ENCODE data around the gene PCDH9.

The PCDH9 gene

DNA sequence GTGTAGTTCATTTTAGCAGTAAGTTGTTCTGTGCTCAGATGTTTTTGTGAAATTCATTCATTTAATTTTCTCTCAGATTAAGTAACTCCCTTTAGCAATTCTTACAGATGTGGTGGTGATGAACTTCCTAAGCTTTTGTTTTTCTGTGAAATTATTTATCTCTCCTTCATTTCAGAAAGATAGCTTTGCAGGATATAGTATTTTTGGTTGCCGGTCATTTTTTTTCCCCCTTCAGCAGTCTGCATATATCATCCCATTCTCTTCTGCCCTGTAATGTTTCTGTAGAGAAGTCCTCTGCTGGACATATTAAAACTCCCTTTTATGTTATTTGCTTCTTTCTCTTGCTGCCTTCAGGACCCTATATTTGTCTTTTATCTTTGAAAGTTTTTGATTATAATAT, 470.2 kb downstream of the PCDH9 start:
- H3K27ac ChIP-seq: no peak overlapping the region
- no peak overlapping the region for H3K4me3 ChIP-seq

GRCh38 chr13:66751691-66752090, 478.4 kb downstream of the PCDH9 start:
- no peak overlapping the region for H3K27ac ChIP-seq
- H3K4me3 ChIP-seq: no peak overlapping the region

DNA sequence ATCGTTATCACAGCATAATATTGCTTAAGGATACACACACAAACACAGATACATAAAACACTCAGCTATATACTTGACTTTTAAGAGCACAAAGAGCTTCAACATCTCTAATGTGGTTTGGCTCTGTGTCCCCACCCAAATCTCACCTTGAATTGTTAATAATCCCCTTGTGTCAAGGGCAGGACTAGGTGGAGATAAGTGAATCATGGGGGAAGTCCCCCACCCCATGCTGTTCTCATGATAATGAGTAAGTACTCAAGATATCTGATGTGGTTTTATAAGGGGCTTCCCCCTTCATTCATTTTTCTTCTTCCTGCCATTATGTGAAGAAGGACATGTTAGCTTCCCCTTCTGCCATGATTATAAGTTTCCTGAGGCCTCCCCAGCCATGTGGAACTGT, 481.4 kb downstream of the PCDH9 start:
- Histone ChIP-seq H3K4me3 (no peak overlapping the region), H3K27ac (no peak overlapping the region)

DNA sequence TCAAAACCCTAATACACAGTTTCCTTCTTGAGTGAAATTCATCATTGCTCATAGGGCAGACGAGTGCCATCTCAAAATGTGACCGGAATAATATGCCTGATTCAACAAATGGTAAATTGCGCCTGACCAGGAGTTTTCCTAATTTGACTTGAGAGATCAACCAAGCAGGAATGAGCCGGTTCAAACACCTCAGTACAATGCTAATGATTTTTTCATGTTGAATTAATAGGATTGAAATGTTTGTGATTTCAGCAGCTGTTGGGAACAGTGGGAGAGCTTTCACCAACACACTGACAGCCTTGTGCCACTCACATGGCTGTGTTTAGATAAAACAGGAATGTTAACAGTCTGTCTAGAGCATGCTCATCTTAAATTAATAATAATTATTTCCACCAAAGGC, 484.8 kb downstream of the PCDH9 start:
- no peak overlapping the region for H3K27ac ChIP-seq
- H3K4me3 ChIP-seq: no peak overlapping the region

GRCh38 chr13:66723576-66723975, 506.6 kb downstream of the PCDH9 start:
- Histone ChIP-seq H3K27ac (no peak overlapping the region), H3K4me3 (no peak overlapping the region)

DNA sequence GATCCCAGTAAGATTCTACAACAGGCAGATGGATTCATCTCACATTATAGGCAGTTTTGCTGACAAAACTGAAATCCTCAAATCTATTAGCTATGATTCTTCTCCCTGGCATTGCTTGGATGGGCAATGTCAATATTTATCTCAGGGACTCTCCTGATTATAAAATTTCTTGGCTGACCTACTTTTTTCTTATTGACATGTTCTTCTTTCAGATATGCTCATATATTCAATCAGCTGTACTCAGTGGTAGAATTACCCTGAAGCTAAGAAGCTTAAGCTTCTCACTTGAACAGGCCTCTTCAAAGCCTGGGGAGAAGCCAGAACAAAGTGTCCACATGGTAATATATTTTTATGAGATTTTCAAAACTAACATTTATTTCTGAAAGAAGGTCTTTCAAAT, 513.6 kb downstream of the PCDH9 start:
- no peak overlapping the region for H3K4me3 ChIP-seq

GRCh38 chr13:66714795-66715194, 515.3 kb downstream of the PCDH9 start:
- H3K4me3 ChIP-seq: no peak overlapping the region
- no peak overlapping the region for H3K27ac ChIP-seq

More for the DNA sequence above, 513.6 kb downstream of the PCDH9 start:
- H3K27ac ChIP-seq: no peak overlapping the region

GRCh38 chr13:66704110-66704509, 526.0 kb downstream of the PCDH9 start:
- Histone ChIP-seq H3K27ac (no peak overlapping the region), H3K4me3 (no peak overlapping the region)

DNA sequence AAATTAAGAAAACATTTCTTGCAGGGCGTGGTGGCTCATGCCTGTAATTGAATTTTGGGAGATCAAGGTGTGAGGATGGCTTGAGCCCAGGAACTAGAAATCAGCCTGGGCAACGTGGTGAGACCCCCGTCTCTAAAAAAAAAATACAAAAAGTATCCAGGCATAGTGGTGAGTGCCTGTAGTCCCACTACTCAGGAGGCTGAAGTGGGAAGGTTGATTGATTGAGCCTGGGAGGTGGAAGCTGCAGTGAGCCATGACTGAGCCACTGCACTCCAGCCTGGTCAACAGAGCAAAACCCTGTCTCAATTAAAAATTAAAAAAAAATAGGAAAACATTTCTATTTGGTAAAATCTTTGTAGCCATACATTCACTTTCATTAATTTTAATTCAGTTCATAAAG, 526.5 kb downstream of the PCDH9 start:
- Histone ChIP-seq H3K27ac (no peak overlapping the region), H3K4me3 (no peak overlapping the region)

GRCh38 chr13:66700117-66700601, 530.0 kb downstream of the PCDH9 start:
- no peak overlapping the region for H3K27ac ChIP-seq

GRCh38 chr13:66693656-66694055, 536.5 kb downstream of the PCDH9 start:
- Histone ChIP-seq H3K4me3 (no peak overlapping the region), H3K27ac (no peak overlapping the region)

More at GRCh38 chr13:66700117-66700601, 530.0 kb downstream of the PCDH9 start:
- H3K4me3 ChIP-seq: no peak overlapping the region

- no peak overlapping the region for H3K4me3 ChIP-seq
- no peak overlapping the region for H3K27ac ChIP-seq
These were observed 539.0 kb downstream of the PCDH9 start for GRCh38 chr13:66691149-66691548.

DNA sequence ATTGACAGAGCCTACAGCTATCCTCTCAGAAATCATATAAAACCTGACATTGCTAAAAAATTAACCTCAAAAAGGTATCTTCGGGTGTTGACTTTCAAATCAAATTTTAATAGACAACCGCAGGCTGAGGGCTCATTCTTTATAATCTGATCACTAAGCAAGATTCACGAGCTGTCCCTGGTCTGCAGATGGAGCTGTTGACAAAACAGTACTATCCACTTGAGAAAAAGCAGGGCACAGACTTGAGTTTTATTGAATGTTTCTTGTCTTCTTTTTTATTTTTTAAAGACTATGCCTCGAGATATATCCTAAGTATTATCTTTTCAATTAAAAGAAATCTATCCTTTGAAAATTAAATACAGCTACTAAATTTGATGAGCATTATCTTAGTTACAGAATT, 540.5 kb downstream of the PCDH9 start:
- H3K27ac ChIP-seq: no peak overlapping the region

DNA sequence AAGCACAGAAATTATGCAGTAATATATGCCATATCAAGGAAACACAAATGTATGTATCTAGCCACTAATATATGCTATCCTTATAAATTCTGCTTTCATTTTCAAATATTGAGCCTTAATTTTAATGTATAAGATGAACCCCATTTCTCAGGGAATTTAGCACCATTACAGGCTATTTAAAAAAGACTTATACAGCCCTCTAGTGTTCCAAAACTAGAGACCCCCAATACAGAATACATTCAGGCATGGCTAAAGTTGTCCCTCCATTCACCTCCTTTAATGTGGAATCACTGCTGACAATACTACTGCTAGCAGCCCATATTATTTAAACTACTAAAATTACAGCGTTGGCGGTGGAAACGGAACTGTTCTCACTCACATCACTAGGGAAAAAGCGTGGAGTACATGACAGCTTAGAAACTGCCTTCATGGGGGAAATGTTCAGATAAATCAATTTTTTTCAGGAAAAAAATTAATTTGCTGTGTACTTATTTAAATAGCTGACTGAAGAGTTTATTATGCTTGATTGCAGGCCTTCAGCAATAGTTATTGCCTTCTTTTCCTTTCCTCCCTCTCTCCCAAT, 541.0 kb downstream of the PCDH9 start:
- no peak overlapping the region for H3K4me3 ChIP-seq
- no peak overlapping the region for H3K27ac ChIP-seq

More for the DNA sequence above, 540.5 kb downstream of the PCDH9 start:
- H3K4me3 ChIP-seq: no peak overlapping the region

- Histone ChIP-seq H3K27ac (no peak overlapping the region), H3K4me3 (no peak overlapping the region)
These were observed 548.7 kb downstream of the PCDH9 start for GRCh38 chr13:66681403-66681802.

DNA sequence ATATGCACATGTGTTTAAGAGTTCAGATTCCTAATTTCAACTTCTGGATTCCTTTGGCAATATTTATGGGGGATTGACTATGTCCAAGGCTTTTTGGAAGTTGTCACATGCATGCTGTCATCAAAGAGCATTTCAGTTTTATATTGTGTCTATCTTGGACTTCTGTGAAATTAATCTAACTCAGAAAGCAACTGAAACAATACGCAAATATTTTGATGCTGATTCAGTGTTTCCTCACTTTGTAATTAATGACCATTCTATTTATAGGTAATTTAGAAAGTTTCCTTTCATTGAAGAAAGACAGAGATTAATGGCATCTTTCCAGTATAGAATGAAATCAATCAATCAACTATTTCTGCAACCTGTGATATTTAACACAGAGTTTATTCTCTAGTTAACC, 550.1 kb downstream of the PCDH9 start:
- Histone ChIP-seq H3K4me3 (no peak overlapping the region), H3K27ac (no peak overlapping the region)

GRCh38 chr13:66675620-66676019, 554.5 kb downstream of the PCDH9 start:
- Histone ChIP-seq H3K27ac (no peak overlapping the region), H3K4me3 (no peak overlapping the region)

DNA sequence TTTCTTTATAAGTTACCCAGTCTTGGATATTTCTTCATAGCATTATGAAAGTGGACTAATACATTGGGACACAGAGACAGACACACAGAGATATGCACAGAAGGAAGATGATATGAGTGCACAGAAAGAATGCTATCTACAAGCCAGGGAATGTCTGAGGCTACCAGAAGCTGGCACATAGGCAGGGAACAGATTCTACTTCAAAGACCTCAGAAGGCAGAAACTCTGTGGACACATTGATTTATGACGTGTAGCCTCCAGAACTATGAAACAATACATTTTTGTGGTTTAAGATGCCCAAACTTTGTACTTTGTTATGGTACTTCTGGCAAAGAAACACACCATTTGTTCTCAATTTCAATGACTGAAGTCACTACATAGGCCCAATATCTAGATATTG, 556.7 kb downstream of the PCDH9 start:
- H3K27ac ChIP-seq: no peak overlapping the region

GRCh38 chr13:66665991-66666390, 564.1 kb downstream of the PCDH9 start:
- Histone ChIP-seq H3K27ac (no peak overlapping the region), H3K4me3 (no peak overlapping the region)

More for the DNA sequence above, 556.7 kb downstream of the PCDH9 start:
- no peak overlapping the region for H3K4me3 ChIP-seq

- H3K4me3 ChIP-seq: no peak overlapping the region
- no peak overlapping the region for H3K27ac ChIP-seq
These were observed 566.4 kb downstream of the PCDH9 start for GRCh38 chr13:66663711-66664110.

DNA sequence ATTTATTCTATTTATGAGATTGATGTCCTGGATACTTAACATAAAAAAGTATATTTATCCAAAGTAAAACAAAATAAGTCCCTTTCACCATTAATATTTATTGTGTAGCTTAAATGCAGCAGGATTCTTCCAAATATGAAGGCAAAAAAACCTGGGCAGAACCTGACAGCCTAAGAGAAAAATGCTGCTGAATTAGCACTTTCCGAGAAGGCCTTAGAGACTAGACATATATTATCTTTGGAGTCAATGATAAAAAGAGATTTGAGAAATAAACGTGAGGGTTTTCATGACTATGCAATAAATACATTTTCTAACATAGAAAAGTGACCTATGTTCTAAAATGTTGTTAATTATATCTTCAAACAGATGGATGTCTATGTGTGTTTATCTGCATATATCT, 566.9 kb downstream of the PCDH9 start:
- Histone ChIP-seq H3K27ac (no peak overlapping the region), H3K4me3 (no peak overlapping the region)

DNA sequence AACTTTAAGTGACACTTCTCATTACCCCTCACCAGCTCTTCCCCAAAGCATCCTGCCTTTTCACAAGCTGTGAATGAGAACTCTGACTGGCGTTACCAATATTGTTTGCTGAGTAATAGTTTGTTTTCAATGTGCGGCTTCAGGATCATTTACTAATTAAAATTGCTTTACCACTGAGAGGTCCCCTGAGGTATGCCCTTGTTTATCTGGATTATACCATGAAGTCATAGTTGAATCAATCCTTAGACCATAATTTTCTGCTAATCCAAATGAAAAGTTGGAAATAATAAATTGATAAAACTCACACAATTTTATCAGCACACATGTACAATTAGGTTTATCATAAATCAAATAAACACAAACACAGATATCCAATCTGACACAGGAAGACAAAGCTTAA, 568.8 kb downstream of the PCDH9 start:
- no peak overlapping the region for H3K4me3 ChIP-seq
- H3K27ac ChIP-seq: no peak overlapping the region

All from skin epidermis (tissue), 12 donors.